Measurements from ENCODE around the gene PIGR. TPM values are rescaled to one million over a fixed set of nuclear protein-coding genes. Genes with fewer than 3 reads are reported as not detected.

PIGR gene
- total and polyA plus RNA-seq, 2 of the 4 experiments (the other 2 are of a cell fraction), result not detected

- no peak overlapping the region for H2AFZ ChIP-seq (replicated peaks; ENCODE audit: low read length, poor library complexity)
- no peak overlapping the region for H2AK9ac ChIP-seq (replicated peaks; ENCODE audit: low read depth, low read length, poor library complexity)
- no peak overlapping the region for H3K9ac ChIP-seq (ENCODE audit: low read depth, low read length)
- H3K9me1 ChIP-seq (ENCODE audit: insufficient read depth, low read length), result no peaks in the 10 kb centered on the region
- no peak overlapping the region for H2BK15ac ChIP-seq (ENCODE audit: low read depth, low read length)
- H3K36me3 ChIP-seq (ENCODE audit: control insufficient read depth, insufficient read depth, low read length), result no peaks in the 10 kb centered on the region
- no peak overlapping the region for H3K23ac ChIP-seq (ENCODE audit: low read depth, low read length)
- H4K5ac ChIP-seq (ENCODE audit: low read depth, low read length), result no peak overlapping the region
- ChIA-PET CTCF (no interaction called here), POLR2A (ENCODE audit: unreplicated experiment) (no interaction called here)
- peaks cover 64% of the 10 kb centered on the region for H3K27me3 ChIP-seq (ENCODE audit: control insufficient read depth, insufficient read depth, low read length)
- no peak overlapping the region for H3K14ac ChIP-seq (replicated peaks; ENCODE audit: low read depth, low read length)
- in situ Hi-C loops (cut with MboI; ENCODE audit: low sequenced_read_pairs) (no loop called here), intact Hi-C loops (cut with micrococcal nuclease) (no loop called here), dilution Hi-C loops (cut with HindIII; ENCODE audit: low sequenced_read_pairs, unreplicated experiment) (no loop called here)
- TF ChIP-seq MXI1 (IDR thresholded peaks at IDR 0.05; ENCODE audit: borderline replicate concordance, low read depth, low read length), result no peak
- no peak for TF ChIP-seq BHLHE40 (IDR thresholded peaks at IDR 0.05; ENCODE audit: low read depth, low read length)
- TF ChIP-seq MAFK (IDR thresholded peaks at IDR 0.05; ENCODE audit: low read depth, low read length), result no peak
- no peak for TF ChIP-seq RFX5 (IDR thresholded peaks at IDR 0.05; ENCODE audit: low read depth, low read length)
- TF ChIP-seq, protein P1, sequence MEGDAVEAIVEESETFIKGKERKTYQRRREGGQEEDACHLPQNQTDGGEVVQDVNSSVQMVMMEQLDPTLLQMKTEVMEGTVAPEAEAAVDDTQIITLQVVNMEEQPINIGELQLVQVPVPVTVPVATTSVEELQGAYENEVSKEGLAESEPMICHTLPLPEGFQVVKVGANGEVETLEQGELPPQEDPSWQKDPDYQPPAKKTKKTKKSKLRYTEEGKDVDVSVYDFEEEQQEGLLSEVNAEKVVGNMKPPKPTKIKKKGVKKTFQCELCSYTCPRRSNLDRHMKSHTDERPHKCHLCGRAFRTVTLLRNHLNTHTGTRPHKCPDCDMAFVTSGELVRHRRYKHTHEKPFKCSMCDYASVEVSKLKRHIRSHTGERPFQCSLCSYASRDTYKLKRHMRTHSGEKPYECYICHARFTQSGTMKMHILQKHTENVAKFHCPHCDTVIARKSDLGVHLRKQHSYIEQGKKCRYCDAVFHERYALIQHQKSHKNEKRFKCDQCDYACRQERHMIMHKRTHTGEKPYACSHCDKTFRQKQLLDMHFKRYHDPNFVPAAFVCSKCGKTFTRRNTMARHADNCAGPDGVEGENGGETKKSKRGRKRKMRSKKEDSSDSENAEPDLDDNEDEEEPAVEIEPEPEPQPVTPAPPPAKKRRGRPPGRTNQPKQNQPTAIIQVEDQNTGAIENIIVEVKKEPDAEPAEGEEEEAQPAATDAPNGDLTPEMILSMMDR (conservative IDR thresholded peaks at IDR 0.05; ENCODE audit: low read depth, low read length), result no peak
- no peak for DNase-seq
- no peak overlapping the region for H2BK20ac ChIP-seq (ENCODE audit: low read depth, low read length)
- no peak overlapping the region for H4K8ac ChIP-seq (ENCODE audit: low read depth in 2 of 2, low read length in 2 of 2)
- no peaks in the 10 kb centered on the region for H3K79me1 ChIP-seq (ENCODE audit: low read depth in 1 of 2, low read length in 2 of 2)
- no peak overlapping the region for H3K4me3 ChIP-seq (ENCODE audit: insufficient read depth, low read depth, low read length)
- H4K91ac ChIP-seq (ENCODE audit: insufficient read depth, low read depth, low read length), result no peak overlapping the region
- no peak overlapping the region for H3K56ac ChIP-seq (ENCODE audit: extremely low read depth, insufficient read depth, low read length)
- H3K27ac ChIP-seq (ENCODE audit: insufficient read depth, low read length), result no peak overlapping the region
- peaks cover under 1% of the 10 kb centered on the region for H3K9me3 ChIP-seq (ENCODE audit: control insufficient read depth, insufficient read depth, low read length)
- no peak overlapping the region for H3K4ac ChIP-seq (ENCODE audit: low read depth, low read length)
- no peak overlapping the region for H2AK5ac ChIP-seq (ENCODE audit: low read depth, low read length)
- BruUV-seq (replicated peaks), result no TSS peak
- no peaks in the 10 kb centered on the region for H3K4me1 ChIP-seq (ENCODE audit: control insufficient read depth, insufficient read depth, low read length)
- H3K18ac ChIP-seq (ENCODE audit: low read depth, low read length), result no peak overlapping the region
- no peak overlapping the region for H2BK5ac ChIP-seq (ENCODE audit: low read depth, low read length, poor library complexity, severe bottlenecking)
- no peak overlapping the region for H2BK120ac ChIP-seq (ENCODE audit: low read depth, low read length)
- H3K4me2 ChIP-seq (ENCODE audit: low read depth, low read length), result no peak overlapping the region
- no CpG with 5 or more reads among the region's 5 CpGs for WGBS, 2 experiments (ENCODE audit: extremely low coverage in 2 of 2, insufficient read length in 1 of 2)
- no peaks in the 10 kb centered on the region for H4K20me1 ChIP-seq (ENCODE audit: insufficient read depth, low read length)
- no peak for ATAC-seq (ENCODE audit: low read depth)
These were observed 1.6 kb downstream of the PIGR start for GRCh38 chr1:206944703-206945102.

All from IMR-90 (cell line).